Posterior vena cava (tissue), 2 donors: Measurements from ENCODE around the gene CDKAL1. TPM values are rescaled to one million over a fixed set of nuclear protein-coding genes. Genes with fewer than 3 reads are reported as not detected.
"Not testable (repeated sequence)": the region's sequence is repeated elsewhere in the genome, so short reads cannot be mapped to it uniquely, and the experiment has no call there.

ENCODE experiments used
- DNase-seq: peaks from one replicate; pipeline ENCODE4 v3.0.0-alpha.2; 2020; ENCODE audit warnings: low spot score
- intact Hi-C, 2 donors: fragments of 100-400 bp; cut with DNase I; formaldehyde crosslinking; loops; one replicate each; pipeline versions ENCODE4 v1.14.1 to v1.14.2; 2022 to 2023
- total RNA-seq, 2 donors: library from RNA; stranded (reverse); fragmentation: NEBNext Ultra II Directional; extraction: Animal tissue kit (Norgen Biotek cat#: 25700); gene quantifications; one replicate each; pipeline ENCODE4 v1.2.1, GENCODE V29; 2021
- donor health status: DM: yes; HTN: yes; CAD: no.
- donor health status: DM: yes; HTN: yes; CAD: no.

Gene CDKAL1
- total RNA-seq, 2 donors from 2014 or later, result 13.1 TPM

GRCh38 chr6:20747991-20748390, 213.7 kb downstream of the CDKAL1 start:
- DNase-seq, result no peak
- intact Hi-C loops, result no loop called here

GRCh38 chr6:20751293-20751935, 217.2 kb downstream of the CDKAL1 start:
- intact Hi-C loops, result no loop called here

GRCh38 chr6:20755631-20756030, 221.4 kb downstream of the CDKAL1 start:
- no peak for DNase-seq
- intact Hi-C loops, result no loop called here

More at GRCh38 chr6:20751293-20751935, 217.2 kb downstream of the CDKAL1 start:
- no peak for DNase-seq

- intact Hi-C loops, DNase-seq: not testable (repeated sequence)
These were observed 222.4 kb downstream of the CDKAL1 start for GRCh38 chr6:20756584-20757147.

GRCh38 chr6:20757761-20758160, 223.5 kb downstream of the CDKAL1 start:
- intact Hi-C loops, result no loop called here
- DNase-seq, result no peak

GRCh38 chr6:20763296-20763695, 229.0 kb downstream of the CDKAL1 start:
- intact Hi-C loops, result no loop called here
- DNase-seq, result no peak

- intact Hi-C loops, result no loop called here
- DNase-seq, result no peak
These were observed 235.4 kb downstream of the CDKAL1 start for GRCh38 chr6:20769631-20770030.

GRCh38 chr6:20770773-20771172, 236.5 kb downstream of the CDKAL1 start:
- intact Hi-C loops, result no loop called here

GRCh38 chr6:20771409-20771808, 237.2 kb downstream of the CDKAL1 start:
- intact Hi-C loops, result no loop called here
- no peak for DNase-seq

More at GRCh38 chr6:20770773-20771172, 236.5 kb downstream of the CDKAL1 start:
- no peak for DNase-seq

GRCh38 chr6:20773822-20774221, 239.6 kb downstream of the CDKAL1 start:
- intact Hi-C loops, result no loop called here
- no peak for DNase-seq

- intact Hi-C loops, result no loop called here
- no peak for DNase-seq
These were observed 241.7 kb downstream of the CDKAL1 start for GRCh38 chr6:20775981-20776380.

GRCh38 chr6:20777801-20778200, 243.5 kb downstream of the CDKAL1 start:
- intact Hi-C loops, result no loop called here
- DNase-seq, result no peak

GRCh38 chr6:20778459-20778858, 244.2 kb downstream of the CDKAL1 start:
- DNase-seq, result no peak
- intact Hi-C loops, result no loop called here

- DNase-seq, result no peak
- intact Hi-C loops, result no loop called here
These were observed 244.7 kb downstream of the CDKAL1 start for GRCh38 chr6:20778912-20779311.

- DNase-seq, result no peak
- intact Hi-C loops, result no loop called here
These were observed 254.9 kb downstream of the CDKAL1 start for GRCh38 chr6:20789162-20789561.

GRCh38 chr6:20790032-20790791, 256.0 kb downstream of the CDKAL1 start:
- intact Hi-C loops, result no loop called here
- DNase-seq, result no peak

GRCh38 chr6:20791074-20791473, 256.8 kb downstream of the CDKAL1 start:
- DNase-seq, result no peak
- intact Hi-C loops, result no loop called here

GRCh38 chr6:20791944-20792343, 257.7 kb downstream of the CDKAL1 start:
- intact Hi-C loops, result no loop called here
- no peak for DNase-seq

- intact Hi-C loops, result no loop called here
- DNase-seq, result no peak
These were observed 258.9 kb downstream of the CDKAL1 start for GRCh38 chr6:20793174-20793573.

- DNase-seq, result no peak
- intact Hi-C loops, result no loop called here
These were observed 263.3 kb downstream of the CDKAL1 start for GRCh38 chr6:20797597-20797996.

- intact Hi-C loops, result no loop called here
- no peak for DNase-seq
These were observed 266.0 kb downstream of the CDKAL1 start for GRCh38 chr6:20800229-20800628.
